ENCODE data around the gene EGFLAM. TPM values are rescaled to one million over a fixed set of nuclear protein-coding genes. Genes with fewer than 3 reads are reported as not detected.

EGFLAM gene
- 1 to 10 TPM; 2.4 to 4.5 (median 3.0) TPM for total RNA-seq
- 3.9 TPM for polyA plus RNA-seq
- long read RNA-seq, donor 1, partial matches to known transcripts: 0 of 5 reads
- long read RNA-seq, donor 1, other reads (novel, unspliced or antisense): 1 of 5 reads
- long read RNA-seq, donor 2, partial matches to known transcripts: 0 of 5 reads
- long read RNA-seq, donor 2, other reads (novel, unspliced or antisense): 2 of 5 reads
- long read RNA-seq, donor 3, full-length matches to known transcripts: 14 of 16 reads
- long read RNA-seq, donor 3, partial matches to known transcripts: 1 of 16 reads
- long read RNA-seq, donor 3, other reads (novel, unspliced or antisense): 1 of 16 reads
- long read RNA-seq, donor 4, partial matches to known transcripts: 1 of 2 reads
- long read RNA-seq, donor 4, other reads (novel, unspliced or antisense): 1 of 2 reads

DNA sequence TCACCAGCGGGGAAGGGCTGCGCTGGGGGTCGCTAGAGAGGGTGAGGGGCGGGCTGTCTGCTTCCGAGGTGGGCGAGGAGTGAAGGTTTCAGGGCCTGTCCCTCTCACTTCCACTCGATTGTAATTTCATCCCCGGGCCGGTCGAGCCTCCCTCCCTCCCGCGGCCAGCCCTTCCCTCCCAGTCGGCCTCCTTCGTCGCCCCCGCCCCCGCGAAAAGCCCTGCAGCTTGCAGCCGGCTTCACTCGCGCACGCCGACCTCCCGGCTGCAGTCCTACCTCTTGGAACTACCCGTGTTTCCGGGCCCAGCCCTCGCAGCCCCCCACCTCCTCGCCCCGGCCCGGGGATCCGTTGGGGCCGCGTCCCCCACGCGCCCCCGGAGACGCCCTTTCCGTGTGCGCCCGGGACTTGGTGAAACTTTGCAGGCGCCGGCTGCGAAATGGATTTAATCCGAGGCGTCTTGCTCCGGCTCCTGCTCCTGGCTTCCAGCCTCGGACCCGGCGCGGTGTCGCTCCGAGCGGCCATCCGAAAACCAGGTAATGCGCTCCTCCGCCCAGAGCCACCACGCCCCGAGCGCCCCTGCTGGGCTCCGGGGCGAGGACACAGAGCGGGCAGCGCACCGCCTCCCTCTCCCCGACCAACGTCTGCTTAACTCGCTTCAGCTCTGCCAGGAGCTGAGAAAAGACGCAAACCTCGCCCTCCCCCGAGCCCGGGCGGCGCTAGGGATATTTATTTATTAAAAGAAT is at the start of gene EGFLAM:
TSS of gene EGFLAM (plus strand) at position 241 of the 743 bp plus-strand sequence. CDS start at position 437, 196 bp downstream.
- H3K27ac ChIP-seq (ENCODE audit: low read length): no peak within 1 kb of the TSS
- under 1% methylated on average over 73 of the region's 73 CpGs for WGBS
- H3K4me1 ChIP-seq (ENCODE audit: control insufficient read depth, insufficient read depth, low read length): no peaks in the 10 kb centered on the region
- peak within 1 kb of the TSS; percentile 87 for H3K4me3 ChIP-seq (ENCODE audit: low read length)
- peak; percentile 18 to 60 (median 58) for DNase-seq
- no peaks in the 10 kb centered on the region for H3K9me3 ChIP-seq (ENCODE audit: control insufficient read depth, low read length)
- peak; percentile 74 to 84 for ATAC-seq
- intact Hi-C loops (cut with DNase I): no loop called here
- H3K27me3 ChIP-seq (ENCODE audit: control insufficient read depth, insufficient read depth): no peaks in the 10 kb centered on the region

DNA sequence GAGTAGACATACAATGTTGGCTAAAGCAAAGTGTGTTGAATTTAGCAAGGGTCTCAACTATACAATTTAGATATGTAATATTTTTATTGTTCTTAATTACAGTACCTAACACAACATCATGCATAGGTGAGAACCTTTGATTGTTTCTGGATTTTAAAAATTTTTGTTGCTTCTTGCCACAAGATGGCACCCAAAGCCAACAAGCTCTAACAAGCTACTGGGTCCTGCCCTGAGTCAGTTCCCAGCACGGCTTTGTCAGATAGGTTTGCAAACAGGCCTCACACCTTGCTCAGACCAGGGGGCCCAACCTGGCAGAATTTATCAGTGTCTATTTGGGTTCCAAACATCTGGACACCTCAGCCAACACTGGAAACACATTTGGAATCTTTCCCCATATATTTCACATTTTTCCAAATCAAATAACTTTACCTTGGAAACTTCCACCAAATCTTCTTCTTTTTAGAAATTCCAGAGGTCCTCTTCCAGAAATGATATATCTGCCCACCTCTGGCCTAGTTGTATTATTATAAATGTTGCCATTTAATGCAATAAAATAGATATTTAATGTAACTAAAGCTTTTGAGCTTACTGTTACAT is 49.5 kb upstream of the EGFLAM start:
- no peak for DNase-seq
- peak in 1 of 2 donors; percentile 43 for ATAC-seq
- no peak overlapping the region for H3K4me3 ChIP-seq (ENCODE audit: low read length)
- intact Hi-C loops (cut with DNase I): no loop called here
- H3K4me1 ChIP-seq (ENCODE audit: control insufficient read depth, insufficient read depth, low read length): no peaks in the 10 kb centered on the region
- no peak overlapping the region for H3K27ac ChIP-seq (ENCODE audit: low read length)
- no peaks in the 10 kb centered on the region for H3K27me3 ChIP-seq (ENCODE audit: control insufficient read depth, insufficient read depth)
- H3K9me3 ChIP-seq (ENCODE audit: control insufficient read depth, low read length): peaks cover 2% of the 10 kb centered on the region
- 12% methylated on average over 1 of the region's 1 CpG for WGBS

DNA sequence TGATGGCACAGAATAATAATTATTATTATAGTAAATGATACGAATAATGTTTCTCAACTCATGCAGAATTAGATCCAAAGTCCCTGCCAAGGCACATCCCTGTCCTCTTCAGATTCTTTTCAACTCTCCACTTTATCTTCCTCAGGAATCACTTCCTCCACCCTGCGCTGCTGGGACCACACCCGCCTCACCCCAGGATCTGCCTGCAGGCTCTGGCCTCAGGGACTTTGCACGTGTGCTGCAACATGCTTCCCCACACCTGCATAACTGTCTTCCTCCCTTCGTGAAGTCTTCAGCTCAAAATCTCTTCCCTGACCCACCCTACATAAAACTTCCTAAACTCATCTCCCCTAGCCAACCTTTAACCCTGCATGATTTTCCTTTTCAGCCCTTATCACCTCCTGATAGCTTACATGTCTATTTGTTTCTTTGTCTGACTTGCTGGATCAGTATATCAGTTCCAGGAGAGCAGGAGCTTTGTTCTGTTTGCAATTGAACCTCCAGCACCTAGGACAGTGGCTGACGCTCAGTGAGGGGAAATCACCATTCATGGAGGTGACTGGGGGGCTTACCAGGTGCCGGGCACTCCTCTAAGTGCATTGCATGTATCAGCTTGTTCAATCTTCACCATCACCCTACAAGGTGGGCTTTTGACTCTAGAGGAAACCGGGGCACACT is 47.5 kb upstream of the EGFLAM start:
- Histone ChIP-seq H3K4me1 (ENCODE audit: control insufficient read depth, insufficient read depth, low read length) (no peaks in the 10 kb centered on the region), H3K27ac (ENCODE audit: low read length) (no peak overlapping the region), H3K4me3 (ENCODE audit: low read length) (no peak overlapping the region), H3K9me3 (ENCODE audit: control insufficient read depth, low read length) (peaks cover 2% of the 10 kb centered on the region), H3K27me3 (ENCODE audit: control insufficient read depth, insufficient read depth) (peaks cover 2% of the 10 kb centered on the region)
- WGBS: 64% methylated on average over 8 of the region's 8 CpGs
- no peak for DNase-seq
- intact Hi-C loops (cut with DNase I): no loop called here
- no peak for ATAC-seq

DNA sequence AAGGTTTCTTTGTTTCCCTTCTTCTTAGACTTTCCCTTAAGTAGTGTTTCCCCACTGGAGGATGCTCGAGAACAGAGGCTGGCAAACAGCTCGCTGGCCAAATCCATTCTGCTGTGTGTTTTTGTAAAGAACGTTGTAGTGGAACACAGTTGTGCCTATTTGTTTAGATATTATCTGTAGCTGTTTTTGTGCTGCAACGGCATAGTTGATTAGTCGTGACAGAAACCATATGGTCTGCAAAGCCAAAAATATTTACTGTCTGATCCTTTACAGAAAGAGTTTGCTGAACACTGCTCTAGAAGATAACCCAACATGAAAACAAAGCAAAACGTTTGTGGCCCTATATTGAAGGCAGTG is 47.0 kb upstream of the EGFLAM start:
- Histone ChIP-seq H3K4me3 (ENCODE audit: low read length) (no peak overlapping the region), H3K4me1 (ENCODE audit: control insufficient read depth, insufficient read depth, low read length) (no peaks in the 10 kb centered on the region), H3K27me3 (ENCODE audit: control insufficient read depth, insufficient read depth) (peaks cover 2% of the 10 kb centered on the region), H3K9me3 (ENCODE audit: control insufficient read depth, low read length) (peaks cover 2% of the 10 kb centered on the region), H3K27ac (ENCODE audit: low read length) (no peak overlapping the region)
- 47% methylated on average over 6 of the region's 6 CpGs for WGBS
- ATAC-seq (no peak), DNase-seq (no peak)
- intact Hi-C loops (cut with DNase I): no loop called here

DNA sequence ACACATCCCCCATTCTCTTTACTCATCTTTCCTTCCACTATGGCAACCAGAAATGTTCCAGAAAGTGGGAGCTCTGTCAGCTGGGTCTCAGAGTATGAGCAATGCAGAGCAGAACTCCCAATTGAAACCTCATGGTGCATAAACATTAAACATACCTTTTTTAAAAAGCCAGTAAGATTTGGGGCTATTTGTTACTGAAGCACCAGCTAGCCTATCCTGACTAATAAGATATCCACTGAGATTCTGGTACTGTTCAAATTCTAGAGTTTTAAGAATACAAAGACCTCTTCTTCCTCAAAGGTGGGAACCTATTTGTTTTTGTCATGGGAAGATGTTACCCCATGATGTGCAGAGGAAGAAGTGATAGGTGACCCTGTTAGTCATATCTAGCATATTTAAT is 46.1 kb upstream of the EGFLAM start:
- intact Hi-C loops (cut with DNase I): no loop called here

DNA sequence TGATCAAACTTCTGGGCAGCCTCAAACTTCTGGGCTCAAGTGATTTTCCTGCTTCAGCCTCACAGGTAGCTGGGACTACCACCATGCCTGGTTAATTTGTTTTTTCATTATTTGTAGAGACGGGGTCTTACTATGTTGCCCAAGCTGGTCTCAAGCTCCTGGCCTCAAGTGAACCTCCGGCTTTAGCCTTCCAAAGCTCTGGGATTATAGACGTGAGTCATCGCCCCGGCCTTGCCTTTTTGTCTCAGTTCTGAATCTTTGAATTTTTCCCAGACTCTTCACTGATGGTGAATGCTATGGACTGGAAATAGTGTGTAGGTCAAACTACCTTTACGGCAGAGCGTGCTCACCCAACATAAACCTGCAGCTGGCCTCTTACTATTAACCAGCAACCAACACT is 32.3 kb upstream of the EGFLAM start:
- H3K27me3 ChIP-seq (ENCODE audit: control insufficient read depth, insufficient read depth): no peaks in the 10 kb centered on the region
- no peak overlapping the region for H3K4me3 ChIP-seq (ENCODE audit: low read length)
- no peak for DNase-seq
- intact Hi-C loops (cut with DNase I): no loop called here
- H3K4me1 ChIP-seq (ENCODE audit: control insufficient read depth, insufficient read depth, low read length): no peaks in the 10 kb centered on the region
- H3K9me3 ChIP-seq (ENCODE audit: control insufficient read depth, low read length): peaks cover 2% of the 10 kb centered on the region
- no peak for ATAC-seq
- no peak overlapping the region for H3K27ac ChIP-seq (ENCODE audit: low read length)
- 93% methylated on average over 7 of the region's 7 CpGs for WGBS

More for the DNA sequence above, 46.1 kb upstream of the EGFLAM start:
- DNase-seq: no peak
- H3K27me3 ChIP-seq (ENCODE audit: control insufficient read depth, insufficient read depth): peaks cover 2% of the 10 kb centered on the region
- H3K4me3 ChIP-seq (ENCODE audit: low read length): no peak overlapping the region
- peaks cover 2% of the 10 kb centered on the region for H3K9me3 ChIP-seq (ENCODE audit: control insufficient read depth, low read length)
- ATAC-seq: no peak
- H3K4me1 ChIP-seq (ENCODE audit: control insufficient read depth, insufficient read depth, low read length): no peaks in the 10 kb centered on the region
- no peak overlapping the region for H3K27ac ChIP-seq (ENCODE audit: low read length)

DNA sequence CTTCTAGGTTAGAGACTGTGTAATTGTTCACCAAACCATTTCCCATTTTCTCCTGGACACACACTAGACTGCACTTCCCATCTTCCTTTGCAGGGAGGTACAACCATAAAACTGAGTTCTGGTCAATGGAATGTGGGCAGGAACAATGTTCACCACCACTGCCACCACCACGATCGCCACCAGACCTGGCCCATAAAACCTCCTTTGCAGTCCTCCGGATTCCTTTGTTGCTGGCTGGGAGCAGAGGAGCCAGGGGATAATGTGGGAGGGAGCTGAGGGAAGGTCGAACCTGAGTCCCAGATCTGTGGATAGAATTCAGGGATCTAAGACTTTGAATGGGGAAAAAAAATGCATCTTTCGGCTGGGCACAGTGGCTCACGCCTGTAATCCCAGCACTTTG is 29.4 kb upstream of the EGFLAM start:
- DNase-seq (no peak), ATAC-seq (no peak)
- no peaks in the 10 kb centered on the region for H3K4me1 ChIP-seq (ENCODE audit: control insufficient read depth, insufficient read depth, low read length)
- no peaks in the 10 kb centered on the region for H3K27me3 ChIP-seq (ENCODE audit: control insufficient read depth, insufficient read depth)
- peaks cover 2% of the 10 kb centered on the region for H3K9me3 ChIP-seq (ENCODE audit: control insufficient read depth, low read length)
- 84% methylated on average over 6 of the region's 6 CpGs for WGBS
- no peak overlapping the region for H3K27ac ChIP-seq (ENCODE audit: low read length)
- intact Hi-C loops (cut with DNase I): no loop called here
- no peak overlapping the region for H3K4me3 ChIP-seq (ENCODE audit: low read length)

DNA sequence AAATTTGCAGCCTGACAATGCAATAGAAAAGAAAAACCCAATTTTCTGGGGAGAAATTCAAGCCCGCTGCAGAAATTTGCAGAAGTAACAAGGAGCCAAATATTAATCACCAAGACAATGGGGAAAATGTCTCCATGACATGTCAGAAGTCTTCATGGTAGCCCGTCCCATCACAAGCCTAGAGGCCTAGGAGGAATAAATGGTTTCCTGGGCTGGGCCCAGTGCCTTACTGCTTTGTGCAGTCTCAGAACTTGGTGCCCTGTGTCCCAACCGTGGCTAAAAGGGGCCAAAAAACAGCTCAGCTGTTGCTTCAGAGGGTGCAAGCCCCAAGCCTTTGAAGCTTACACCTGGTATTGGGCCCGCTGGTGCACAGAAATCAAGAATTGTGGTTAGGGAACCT is 23.6 kb upstream of the EGFLAM start:
- 77% methylated on average over 4 of the region's 4 CpGs for WGBS
- Histone ChIP-seq H3K4me1 (ENCODE audit: control insufficient read depth, insufficient read depth, low read length) (no peaks in the 10 kb centered on the region), H3K27ac (ENCODE audit: low read length) (no peak overlapping the region), H3K27me3 (ENCODE audit: control insufficient read depth, insufficient read depth) (no peaks in the 10 kb centered on the region), H3K4me3 (ENCODE audit: low read length) (no peak overlapping the region), H3K9me3 (ENCODE audit: control insufficient read depth, low read length) (peaks cover 3% of the 10 kb centered on the region)
- intact Hi-C loops (cut with DNase I): no loop called here
- DNase-seq (no peak), ATAC-seq (no peak)

DNA sequence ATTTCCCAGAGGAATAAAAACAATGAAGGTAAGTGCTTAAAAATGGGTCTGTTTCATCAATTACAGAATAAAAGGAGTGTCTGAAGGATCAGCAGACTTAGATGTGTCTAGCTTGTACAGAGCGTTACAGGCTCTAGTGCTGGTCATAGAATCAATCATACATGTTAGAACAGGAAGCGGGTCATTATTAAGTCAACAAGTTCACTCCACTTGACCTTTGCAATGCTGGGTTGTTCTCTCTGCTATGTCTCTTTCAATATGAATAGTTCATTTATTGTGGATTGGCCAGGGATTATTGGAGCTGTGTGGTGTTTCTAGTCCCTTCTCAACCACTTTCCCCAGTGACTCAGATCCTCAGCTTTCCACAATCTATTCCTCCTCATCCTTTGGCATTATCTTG is 20.7 kb upstream of the EGFLAM start:
- H3K4me1 ChIP-seq (ENCODE audit: control insufficient read depth, insufficient read depth, low read length): no peaks in the 10 kb centered on the region
- no peak for DNase-seq
- intact Hi-C loops (cut with DNase I): no loop called here
- no peak overlapping the region for H3K4me3 ChIP-seq (ENCODE audit: low read length)
- H3K27me3 ChIP-seq (ENCODE audit: control insufficient read depth, insufficient read depth): no peaks in the 10 kb centered on the region
- H3K9me3 ChIP-seq (ENCODE audit: control insufficient read depth, low read length): peaks cover 3% of the 10 kb centered on the region
- 39% methylated on average over 2 of the region's 2 CpGs for WGBS
- no peak for ATAC-seq
- no peak overlapping the region for H3K27ac ChIP-seq (ENCODE audit: low read length)

DNA sequence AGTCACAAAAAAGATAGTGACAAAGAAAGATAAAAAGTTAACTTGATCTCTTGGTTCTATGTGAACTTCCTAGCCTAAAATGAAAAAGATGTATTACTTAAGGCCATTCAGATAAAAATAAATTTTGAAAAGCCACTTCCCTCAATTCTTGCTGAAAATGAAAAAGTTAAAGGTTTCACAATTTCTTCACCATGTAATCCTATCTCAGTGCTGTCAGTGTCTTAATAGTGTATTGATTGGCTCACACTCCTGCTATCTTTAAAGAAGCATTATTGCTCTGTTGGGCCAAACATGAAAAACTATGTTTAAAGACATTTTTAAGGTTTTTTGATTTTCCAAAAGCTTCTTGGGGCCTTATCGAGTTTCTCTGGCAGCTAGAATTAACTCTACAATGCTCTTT is 18.1 kb upstream of the EGFLAM start:
- Histone ChIP-seq H3K4me1 (ENCODE audit: control insufficient read depth, insufficient read depth, low read length) (no peaks in the 10 kb centered on the region), H3K27ac (ENCODE audit: low read length) (no peak overlapping the region), H3K4me3 (ENCODE audit: low read length) (no peak overlapping the region), H3K27me3 (ENCODE audit: control insufficient read depth, insufficient read depth) (no peaks in the 10 kb centered on the region), H3K9me3 (ENCODE audit: control insufficient read depth, low read length) (no peaks in the 10 kb centered on the region)
- 36% methylated on average over 1 of the region's 1 CpG for WGBS
- DNase-seq (no peak), ATAC-seq (no peak)
- intact Hi-C loops (cut with DNase I): no loop called here

DNA sequence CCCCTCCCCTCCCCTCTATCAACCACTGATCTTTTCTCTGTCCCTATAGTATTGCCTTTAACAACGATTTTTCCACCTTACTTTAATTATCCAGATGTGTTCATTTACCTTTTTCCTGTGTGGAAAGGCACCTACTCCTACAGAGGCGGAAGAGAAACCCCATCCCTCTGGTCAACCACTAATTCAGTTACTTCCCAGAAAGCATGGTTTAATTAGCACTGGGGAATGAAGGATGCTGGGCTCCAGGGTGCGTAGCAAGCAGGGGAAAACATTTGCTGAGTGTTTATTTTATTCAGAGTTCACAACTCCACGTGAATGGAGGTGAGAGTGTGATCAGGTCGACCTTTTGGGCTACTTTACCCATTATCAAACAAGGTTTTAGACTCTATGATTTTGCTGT is 16.7 kb upstream of the EGFLAM start:
- intact Hi-C loops (cut with DNase I): no loop called here
- 57% methylated on average over 5 of the region's 5 CpGs for WGBS
- H3K4me1 ChIP-seq (ENCODE audit: control insufficient read depth, insufficient read depth, low read length): no peaks in the 10 kb centered on the region

More for the DNA sequence above, 16.7 kb upstream of the EGFLAM start:
- Histone ChIP-seq H3K27me3 (ENCODE audit: control insufficient read depth, insufficient read depth) (no peaks in the 10 kb centered on the region), H3K27ac (ENCODE audit: low read length) (no peak overlapping the region), H3K4me3 (ENCODE audit: low read length) (no peak overlapping the region), H3K9me3 (ENCODE audit: control insufficient read depth, low read length) (no peaks in the 10 kb centered on the region)
- DNase-seq (no peak), ATAC-seq (no peak)

All from right cardiac atrium (tissue), 5 donors.